DMS153 (cell line): ENCODE measurements around the gene RELN.
"Not testable (repeated sequence)": the region's sequence is repeated elsewhere in the genome, so short reads cannot be mapped to it uniquely, and the experiment has no call there.

Experiments used
- DNase-seq: peaks from one replicate; lab custom pipeline; 2025; lab: John Stamatoyannopoulos, UW

RELN gene

GRCh38 chr7:103787041-103787440 lies 202.4 kb downstream of the RELN start:
- not testable (repeated sequence) for DNase-seq

GRCh38 chr7:103784646-103785286 lies 204.7 kb downstream of the RELN start:
- DNase-seq, result no peak

GRCh38 chr7:103781409-103781808 lies 208.0 kb downstream of the RELN start:
- DNase-seq, result no peak

GRCh38 chr7:103780561-103780960 lies 208.9 kb downstream of the RELN start:
- not testable (repeated sequence) for DNase-seq

- no peak for DNase-seq
Measured at GRCh38 chr7:103777440-103777839, 212.0 kb downstream of the RELN start.

- DNase-seq, result no peak
Measured at GRCh38 chr7:103773726-103774125, 215.7 kb downstream of the RELN start.

- no peak for DNase-seq
Measured at GRCh38 chr7:103772171-103772773, 217.2 kb downstream of the RELN start.

- no peak for DNase-seq
Measured at GRCh38 chr7:103771294-103771693, 218.2 kb downstream of the RELN start.

GRCh38 chr7:103766660-103767059 lies 222.8 kb downstream of the RELN start:
- DNase-seq, result no peak

GRCh38 chr7:103765901-103766300 lies 223.6 kb downstream of the RELN start:
- DNase-seq, result no peak

- DNase-seq, result no peak
Measured at GRCh38 chr7:103764901-103765300, 224.6 kb downstream of the RELN start.

GRCh38 chr7:103762877-103763276 lies 226.6 kb downstream of the RELN start:
- DNase-seq, result no peak

GRCh38 chr7:103762065-103762760 lies 227.2 kb downstream of the RELN start:
- no peak for DNase-seq

- DNase-seq, result no peak
Measured at GRCh38 chr7:103752995-103753394, 236.5 kb downstream of the RELN start.

- no peak for DNase-seq
Measured at GRCh38 chr7:103751311-103751880, 238.1 kb downstream of the RELN start.

GRCh38 chr7:103748680-103749079 lies 240.8 kb downstream of the RELN start:
- no peak for DNase-seq

- DNase-seq, result peak; percentile 28
Measured at GRCh38 chr7:103735377-103735776, 254.1 kb downstream of the RELN start.

GRCh38 chr7:103731169-103731568 lies 258.3 kb downstream of the RELN start:
- no peak for DNase-seq

- DNase-seq, result no peak
Measured at GRCh38 chr7:103729026-103729425, 260.4 kb downstream of the RELN start.

GRCh38 chr7:103727982-103728610 lies 261.4 kb downstream of the RELN start:
- no peak for DNase-seq

GRCh38 chr7:103719070-103719469 lies 270.4 kb downstream of the RELN start:
- no peak for DNase-seq

GRCh38 chr7:103718482-103719061 lies 270.9 kb downstream of the RELN start:
- no peak for DNase-seq
